ENCODE measurements around the gene DOK4. TPM values are rescaled to one million over a fixed set of nuclear protein-coding genes. Genes with fewer than 3 reads are reported as not detected.

The DOK4 gene
- total RNA-seq: 23.1 and 23.2 TPM in 2 replicates

DNA sequence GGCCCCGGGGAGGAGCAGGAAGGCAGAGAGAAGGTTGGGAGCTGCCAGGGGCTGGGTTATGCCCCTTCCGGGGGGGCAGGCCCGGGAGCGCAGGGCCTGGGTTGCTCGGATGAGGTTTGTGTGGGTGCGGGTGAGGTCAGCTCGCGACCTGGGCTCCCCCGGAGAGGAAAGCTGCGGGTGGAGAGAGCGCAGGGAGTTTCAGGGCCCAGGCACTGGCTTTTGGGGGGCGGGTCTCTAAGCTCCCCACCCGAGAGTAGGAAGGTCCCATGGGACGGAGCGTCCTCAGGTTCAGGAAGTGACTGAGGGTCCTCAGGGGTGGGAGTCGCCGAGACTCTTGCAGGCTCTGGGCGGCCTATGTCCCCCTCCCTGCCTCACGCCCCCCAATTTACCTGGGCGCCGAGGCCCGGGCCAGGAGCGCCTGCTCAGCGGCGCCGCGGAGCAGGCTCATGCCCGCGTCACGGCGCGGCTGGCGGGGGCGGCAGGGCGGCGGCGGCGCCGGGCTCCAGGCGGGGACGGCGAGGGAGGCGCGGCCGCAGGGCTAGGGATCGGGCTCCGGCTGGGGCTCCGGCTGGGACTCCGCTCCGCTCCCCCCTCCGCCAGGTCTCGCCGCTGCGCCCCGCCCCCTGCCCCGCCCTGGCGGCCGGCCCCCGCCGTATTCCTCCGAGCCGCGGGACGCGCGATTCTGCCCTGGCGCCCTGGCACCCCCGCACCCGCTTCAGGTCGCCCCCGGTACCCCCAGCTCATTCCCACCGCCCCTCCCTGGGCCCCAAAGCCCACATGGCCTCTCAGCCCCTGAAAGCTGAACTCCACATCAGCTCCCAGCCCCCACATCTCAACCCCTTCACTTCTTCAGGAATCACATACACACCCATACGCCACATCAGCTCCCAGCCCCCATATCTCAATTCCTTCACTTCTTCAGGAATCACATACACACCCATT lies at the start of gene DOK4:
Gene DOK4 (minus strand): TSS at position 578 of the 942 bp plus-strand sequence. CDS start 6,986 bp downstream, outside the sequence.
- Histone ChIP-seq H3K4me3 (ENCODE audit: low read depth, low read length) (peak within 1 kb of the TSS; percentile 89), H3K36me3 (ENCODE audit: control insufficient read depth, insufficient read depth, low read length) (no peaks in the 10 kb centered on the region), H3K27me3 (ENCODE audit: control insufficient read depth, insufficient read depth, low read length) (no peaks in the 10 kb centered on the region)
- TF ChIP-seq, protein P1, sequence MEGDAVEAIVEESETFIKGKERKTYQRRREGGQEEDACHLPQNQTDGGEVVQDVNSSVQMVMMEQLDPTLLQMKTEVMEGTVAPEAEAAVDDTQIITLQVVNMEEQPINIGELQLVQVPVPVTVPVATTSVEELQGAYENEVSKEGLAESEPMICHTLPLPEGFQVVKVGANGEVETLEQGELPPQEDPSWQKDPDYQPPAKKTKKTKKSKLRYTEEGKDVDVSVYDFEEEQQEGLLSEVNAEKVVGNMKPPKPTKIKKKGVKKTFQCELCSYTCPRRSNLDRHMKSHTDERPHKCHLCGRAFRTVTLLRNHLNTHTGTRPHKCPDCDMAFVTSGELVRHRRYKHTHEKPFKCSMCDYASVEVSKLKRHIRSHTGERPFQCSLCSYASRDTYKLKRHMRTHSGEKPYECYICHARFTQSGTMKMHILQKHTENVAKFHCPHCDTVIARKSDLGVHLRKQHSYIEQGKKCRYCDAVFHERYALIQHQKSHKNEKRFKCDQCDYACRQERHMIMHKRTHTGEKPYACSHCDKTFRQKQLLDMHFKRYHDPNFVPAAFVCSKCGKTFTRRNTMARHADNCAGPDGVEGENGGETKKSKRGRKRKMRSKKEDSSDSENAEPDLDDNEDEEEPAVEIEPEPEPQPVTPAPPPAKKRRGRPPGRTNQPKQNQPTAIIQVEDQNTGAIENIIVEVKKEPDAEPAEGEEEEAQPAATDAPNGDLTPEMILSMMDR (IDR thresholded peaks at IDR 0.05; ENCODE audit: insufficient read depth, low read length, poor library complexity, severe bottlenecking): no peak
- no peak for DNase-seq (ENCODE audit: low read depth)

DNA sequence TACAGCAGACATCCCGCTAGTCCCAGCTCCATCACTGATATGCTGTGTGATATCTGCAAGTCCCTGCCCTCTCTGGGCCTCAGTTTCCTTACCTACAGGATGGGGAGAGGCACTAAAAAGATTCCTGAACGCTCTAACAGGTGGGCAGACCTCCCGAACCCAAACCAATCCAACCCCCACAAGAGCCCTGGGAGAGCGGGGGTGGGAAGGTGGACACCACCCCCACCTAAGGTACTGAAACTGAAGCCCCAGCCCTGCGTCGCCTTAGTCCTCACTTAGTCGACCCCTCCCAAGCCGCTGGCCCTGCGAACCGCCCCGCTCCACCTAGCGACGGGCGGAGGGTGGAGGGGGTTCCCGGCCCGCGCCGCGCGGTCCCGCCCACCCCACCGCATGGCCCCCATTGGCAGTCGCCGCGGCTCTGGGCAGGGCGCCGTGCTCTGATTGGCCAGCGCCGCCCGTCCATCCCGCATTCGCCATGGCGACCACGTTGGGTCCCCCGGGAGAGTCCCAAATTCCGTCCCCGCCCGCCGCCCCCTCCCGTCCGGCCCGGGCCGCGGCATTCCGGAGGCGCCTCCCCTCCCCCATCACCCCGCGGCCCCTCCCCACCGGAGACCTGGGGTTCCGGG lies 49.5 kb upstream of the DOK4 start:
- H3K36me3 ChIP-seq (ENCODE audit: control insufficient read depth, insufficient read depth, low read length): no peaks in the 10 kb centered on the region
- no peaks in the 10 kb centered on the region for H3K27me3 ChIP-seq (ENCODE audit: control insufficient read depth, insufficient read depth, low read length)
- peak overlapping the region; percentile 57 for H3K4me3 ChIP-seq (ENCODE audit: low read depth, low read length)
- TF ChIP-seq, protein P1 (IDR thresholded peaks at IDR 0.05; ENCODE audit: insufficient read depth, low read length, poor library complexity, severe bottlenecking): no peak
- peak; percentile 57 for DNase-seq (ENCODE audit: low read depth)

DNA sequence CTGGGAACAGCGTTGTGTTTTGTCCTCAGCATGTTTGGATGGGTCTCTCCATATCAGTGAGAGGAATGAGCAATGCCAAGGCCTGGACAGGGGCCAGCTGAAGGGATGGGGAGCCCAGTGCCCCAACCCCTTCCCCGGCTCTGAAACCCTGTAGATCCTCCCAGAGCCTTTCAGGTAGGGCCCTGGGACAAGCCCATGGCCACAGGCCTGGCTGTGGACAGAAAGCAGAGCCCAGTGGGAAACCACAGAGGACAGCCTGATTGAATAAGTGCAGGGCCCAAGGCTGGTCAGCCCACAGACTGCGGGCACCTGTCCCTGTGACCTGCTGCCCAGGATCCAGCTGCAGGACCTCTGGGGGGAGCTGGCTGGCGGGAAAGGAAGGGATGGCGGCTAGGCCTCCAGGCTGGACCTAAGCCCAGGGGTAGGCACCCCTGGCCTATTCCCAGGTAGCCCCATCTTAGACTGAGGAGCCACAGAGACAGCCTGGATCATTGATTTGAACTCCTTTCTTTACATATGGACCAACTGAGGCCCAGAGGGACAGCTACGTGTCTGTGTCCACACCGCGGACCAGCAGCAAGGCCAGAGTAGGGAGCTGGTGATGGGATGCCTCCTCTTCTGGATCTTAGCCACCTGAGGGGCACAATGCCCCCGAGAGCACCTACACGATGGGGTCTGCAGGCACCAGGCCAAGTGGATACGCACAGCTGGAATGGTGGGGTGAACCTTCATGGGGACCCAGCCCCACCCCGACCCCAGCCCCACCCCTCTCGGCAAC lies 48.8 kb upstream of the DOK4 start:
- peak overlapping the region; percentile 57 for H3K4me3 ChIP-seq (ENCODE audit: low read depth, low read length)
- no peaks in the 10 kb centered on the region for H3K36me3 ChIP-seq (ENCODE audit: control insufficient read depth, insufficient read depth, low read length)
- H3K27me3 ChIP-seq (ENCODE audit: control insufficient read depth, insufficient read depth, low read length): no peaks in the 10 kb centered on the region
- DNase-seq (ENCODE audit: low read depth): no peak
- TF ChIP-seq, protein P1 (IDR thresholded peaks at IDR 0.05; ENCODE audit: insufficient read depth, low read length, poor library complexity, severe bottlenecking): no peak

DNA sequence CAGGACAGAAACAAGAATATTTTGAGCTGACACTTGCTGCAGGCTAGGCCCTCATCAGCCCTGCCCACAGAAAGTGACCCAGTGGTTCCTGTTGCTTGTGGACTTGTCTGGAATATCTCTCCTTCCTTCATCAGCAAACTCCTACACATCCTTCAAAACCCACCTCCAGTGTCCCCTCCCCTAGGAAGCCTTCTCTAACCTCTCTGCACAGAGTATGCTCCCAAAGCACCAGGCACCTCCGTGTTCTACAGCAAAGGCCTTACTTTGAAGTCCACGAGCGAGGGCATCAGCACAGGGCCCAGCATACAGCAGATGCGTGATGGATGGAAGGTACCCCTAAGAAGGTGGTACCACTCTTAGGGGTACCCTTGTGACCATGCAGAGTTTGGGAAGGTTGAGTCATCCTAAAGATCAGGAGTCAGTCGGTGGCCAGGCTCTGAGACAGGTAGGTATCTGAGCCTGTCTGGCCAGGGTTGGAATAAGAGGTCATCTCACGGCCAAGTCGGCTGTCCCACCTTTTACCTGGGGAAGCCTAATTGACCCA lies 48.1 kb upstream of the DOK4 start:
- TF ChIP-seq, protein P1 (IDR thresholded peaks at IDR 0.05; ENCODE audit: insufficient read depth, low read length, poor library complexity, severe bottlenecking): no peak
- Histone ChIP-seq H3K4me3 (ENCODE audit: low read depth, low read length) (no peak overlapping the region), H3K27me3 (ENCODE audit: control insufficient read depth, insufficient read depth, low read length) (peaks cover 2% of the 10 kb centered on the region), H3K36me3 (ENCODE audit: control insufficient read depth, insufficient read depth, low read length) (no peaks in the 10 kb centered on the region)
- DNase-seq (ENCODE audit: low read depth): no peak

DNA sequence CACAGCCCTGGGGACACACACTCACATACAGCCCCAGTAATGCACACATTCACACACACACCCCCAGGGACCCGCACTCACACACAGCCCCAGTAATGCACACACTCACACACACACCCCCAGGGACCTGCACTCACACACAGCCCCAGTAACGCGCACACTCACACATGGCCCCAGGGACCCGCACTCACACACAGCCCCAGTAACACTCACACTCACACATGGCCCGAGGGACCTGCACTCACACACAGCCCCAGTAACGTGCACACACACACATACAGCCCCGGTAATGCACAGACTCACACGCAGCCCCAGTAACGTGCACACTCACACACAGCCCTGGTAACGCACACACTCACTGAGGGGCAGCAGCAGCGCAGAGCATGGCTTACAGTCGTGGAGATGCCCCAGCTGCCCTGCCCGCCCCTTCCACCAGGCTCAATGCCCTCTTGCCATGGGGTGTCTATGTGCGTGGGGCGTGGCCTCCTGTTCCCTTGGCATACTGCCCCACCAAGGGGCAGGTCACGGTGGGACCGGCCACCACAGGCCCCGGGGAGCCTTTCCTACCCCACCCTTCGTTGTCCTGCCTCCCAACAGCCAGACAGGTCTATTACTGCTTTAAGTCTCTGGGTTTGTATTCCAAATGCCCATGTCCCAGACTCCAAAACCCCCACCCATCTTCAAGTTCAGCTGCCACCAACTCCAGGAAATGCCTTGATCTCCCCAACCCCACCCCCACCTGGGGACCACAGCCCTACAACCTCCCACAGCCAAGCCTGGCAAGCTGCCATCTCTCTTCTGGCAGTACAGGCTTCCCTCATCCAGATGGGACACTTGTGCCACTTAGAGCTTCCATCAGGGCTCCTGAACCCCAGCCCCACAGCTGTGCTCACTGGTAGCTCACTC lies 47.4 kb upstream of the DOK4 start:
- Histone ChIP-seq H3K27me3 (ENCODE audit: control insufficient read depth, insufficient read depth, low read length) (peaks cover 3% of the 10 kb centered on the region), H3K36me3 (ENCODE audit: control insufficient read depth, insufficient read depth, low read length) (no peaks in the 10 kb centered on the region), H3K4me3 (ENCODE audit: low read depth, low read length) (no peak overlapping the region)
- DNase-seq (ENCODE audit: low read depth): no peak
- TF ChIP-seq, protein P1 (IDR thresholded peaks at IDR 0.05; ENCODE audit: insufficient read depth, low read length, poor library complexity, severe bottlenecking): no peak

All from kidney epithelial cell (primary cell).